HepG2 (cell line): ENCODE results near the gene SINHCAF. TPM values are rescaled to one million over a fixed set of nuclear protein-coding genes. Genes with fewer than 3 reads are reported as not detected.

ENCODE experiments used
- BHLHE40 ChIP-seq: IDR thresholded peaks from 2 replicates; pipeline ENCODE4 v1.6.1; 2011; ENCODE audit warnings: low read length, improper control_type of control experiment
- FOXP1 ChIP-seq, 2 experiments: fragments of 450-650 bp in 1 of 2; IDR thresholded peaks; 2 replicates each; pipeline ENCODE4 v1.6.1; 2017 to 2018; ENCODE audit warnings: antibody characterized with exemption in 1 of 2
- HMGXB4 ChIP-seq, 2 experiments: sonication (generic) in 1 of 2; formaldehyde crosslinking in 1 of 2; IDR thresholded peaks; 2 replicates each; pipeline versions ENCODE4 v1.4.0 to v1.6.1; 2018 to 2020; ENCODE audit warnings: missing genetic modification reagents in 2 of 2, borderline replicate concordance in 1 of 2, low read depth in 1 of 2, mild to moderate bottlenecking in 1 of 2, missing biosample characterization in 1 of 2
- HOXA5 ChIP-seq: sonication (generic); formaldehyde crosslinking; IDR thresholded peaks from 2 replicates; pipeline ENCODE4 v1.4.0; 2020; ENCODE audit warnings: missing genetic modification reagents
- JUNB ChIP-seq: sonication (generic); formaldehyde crosslinking; IDR thresholded peaks from 2 replicates; pipeline ENCODE4 v1.8.0; 2022; ENCODE audit warnings: missing genetic modification reagents, mild to moderate bottlenecking, borderline replicate concordance
- MAX ChIP-seq: IDR thresholded peaks from 2 replicates; pipeline ENCODE4 v1.6.1; 2012; ENCODE audit warnings: inconsistent platforms
- MNT ChIP-seq: fragments of 450-650 bp; IDR thresholded peaks from 2 replicates; pipeline ENCODE4 v1.6.1; 2016
- PHF5A ChIP-seq: IDR thresholded peaks from one replicate; pipeline ENCODE4 v1.6.1; 2018; ENCODE audit warnings: low read depth, missing genetic modification reagents; ENCODE audit not compliant: unreplicated experiment
- SP4 ChIP-seq: sonication (generic); formaldehyde crosslinking; IDR thresholded peaks from 2 replicates; pipeline ENCODE4 v1.8.1; 2023; ENCODE audit warnings: mild to moderate bottlenecking, missing genetic modification reagents
- SRSF1 ChIP-seq: fragments of 200-400 bp; formaldehyde crosslinking; optimal IDR thresholded peaks from 2 replicates; pipeline ENCODE3; 2017; ENCODE audit warnings: mild to moderate bottlenecking, low read depth, low read length, moderate library complexity
- TFAP4 ChIP-seq: sonication (generic); IDR thresholded peaks from 2 replicates; pipeline ENCODE4 v1.6.1; 2016; ENCODE audit warnings: low read depth, borderline replicate concordance
- THAP9 ChIP-seq: sonication (generic); formaldehyde crosslinking; IDR thresholded peaks from 2 replicates; pipeline ENCODE4; 2020; ENCODE audit warnings: missing genetic modification reagents, mild to moderate bottlenecking, borderline replicate concordance
- ZMAT3 ChIP-seq: sonication (generic); formaldehyde crosslinking; conservative IDR thresholded peaks from 2 replicates; pipeline ENCODE4 v1.7.0; 2021; ENCODE audit warnings: missing genetic modification reagents
- ZMYM2 ChIP-seq: sonication (generic); formaldehyde crosslinking; IDR thresholded peaks from 2 replicates; pipeline ENCODE4 v1.8.0; 2022; ENCODE audit warnings: mild to moderate bottlenecking, missing genetic modification reagents
- ZNF687 ChIP-seq: sonication (generic); formaldehyde crosslinking; IDR thresholded peaks from 2 replicates; pipeline ENCODE4 v1.5.1; 2020; ENCODE audit warnings: mild to moderate bottlenecking, missing genetic modification reagents, moderate library complexity
- ZSCAN21 ChIP-seq: sonication (generic); formaldehyde crosslinking; IDR thresholded peaks from 2 replicates; pipeline ENCODE4 v1.8.0; 2022; ENCODE audit warnings: mild to moderate bottlenecking, missing genetic modification reagents, moderate library complexity, borderline replicate concordance
- polyA plus RNA-seq, 8 experiments: library from polyadenylated mRNA; depleted of rRNA in 3 of 8; stranded (reverse) in 7 of 8; unstranded in 1 of 8; fragments of >200 nt; fragmentation: Illumina TruSeq in 4 of 8; extraction: Trizol in 4 of 8; gene quantifications; 2 replicates each; pipeline versions ENCODE4 v1.2.1 to v1.2.3, GENCODE V29; 2011 to 2016; ENCODE audit warnings: low read depth in 4 of 8, missing spikeins in 1 of 8, mixed read lengths in 1 of 8; ENCODE audit not compliant: insufficient read depth in 1 of 8
- total RNA-seq, 5 experiments: library from RNA; depleted of rRNA; stranded (reverse); fragments of >200 nt; fragmentation: Illumina TruSeq; extraction: Trizol; gene quantifications; 2 replicates each; pipeline ENCODE4 v1.2.3, GENCODE V29; 2016; ENCODE audit warnings: low read depth in 1 of 5

The SINHCAF gene
- total and polyA plus RNA-seq, 2 of the 13 experiments (the other 11 are each of a cell fraction or from before 2014, with no cell fraction given): 54.6 to 97.8 TPM

GRCh38 chr12:31362759-31363415, 36.9 kb upstream of the SINHCAF start (continued):
- TF ChIP-seq ZMYM2: no peak
- TF ChIP-seq ZSCAN21 (CRISPR knock-in tag): peak; percentile 56; the same call in 1 of the 2 replicates
- no peak for TF ChIP-seq HOXA5 (CRISPR knock-in tag)
- TF ChIP-seq PHF5A (CRISPR knock-in tag): no peak
- TF ChIP-seq FOXP1 (IDR thresholded peaks at IDR 0.05): no peak
- peak; percentile 26; the same call in 1 of the 2 replicates for TF ChIP-seq FOXP1 (CRISPR knock-in tag; IDR thresholded peaks at IDR 0.05)
- peak; percentile 27; the same call in 1 of the 2 replicates for TF ChIP-seq BHLHE40
- peak; percentile 48; the same call in 1 of the 2 replicates for TF ChIP-seq JUNB
- TF ChIP-seq TFAP4: peak; percentile 14; the same call in 1 of the 2 replicates
- TF ChIP-seq SRSF1: peak; percentile 50
- 0 out of 2 replicates have a peak, but pooled peaks have one; percentile 37 for TF ChIP-seq THAP9
- TF ChIP-seq SP4: 0 out of 2 replicates have a peak, but pooled peaks have one; percentile 13
- 0 out of 2 replicates have a peak, but pooled peaks have one; percentile 2 for TF ChIP-seq MNT
- peak; percentile 22; the same call in 1 of the 2 replicates for TF ChIP-seq ZMAT3 (CRISPR knock-in tag)
- TF ChIP-seq ZNF687 (CRISPR knock-in tag): peak; percentile 90
- peak; percentile 93 for TF ChIP-seq MAX
- peak in 1 of 2 experiments; percentile 5; a peak in 2 of 4 replicates for TF ChIP-seq HMGXB4 (CRISPR knock-in tag; IDR thresholded peaks at IDR 0.05; ENCODE audit: borderline replicate concordance in 1 of 2, low read depth in 1 of 2)
